HG03135 (cell line): ENCODE results near the gene SMARCC2.
"Not testable (repeated sequence)": the region's sequence is repeated elsewhere in the genome, so short reads cannot be mapped to it uniquely, and the experiment has no call there.

Experiments used
- ATAC-seq: cut with Tn5 transposase; IDR thresholded peaks from one replicate; pipeline ENCODE4 v1.9.1; 2021; ENCODE audit warnings: mild to moderate bottlenecking, moderate library complexity; ENCODE audit not compliant: unreplicated experiment

Gene SMARCC2

DNA sequence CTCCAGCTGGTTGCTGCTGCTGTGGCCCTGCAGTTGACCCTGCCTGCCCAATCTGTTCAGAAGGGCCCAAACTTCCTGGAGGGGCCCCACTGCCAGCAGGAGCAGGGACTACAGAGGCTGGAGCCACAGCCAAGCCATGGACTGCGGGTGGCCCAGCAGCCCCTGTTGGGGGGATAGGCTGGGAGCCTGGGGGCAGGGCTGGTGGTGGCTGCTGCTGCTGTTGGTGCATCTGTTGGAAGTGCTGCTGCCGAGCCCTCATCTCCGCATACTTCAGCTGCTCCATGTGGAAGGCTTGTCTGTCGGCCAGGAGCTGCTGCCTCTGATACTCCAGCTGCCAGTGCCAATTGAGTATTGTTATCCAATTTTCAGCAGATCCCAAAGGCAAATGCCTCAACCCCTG, 23.9 kb downstream of the SMARCC2 start:
- no peak for ATAC-seq

DNA sequence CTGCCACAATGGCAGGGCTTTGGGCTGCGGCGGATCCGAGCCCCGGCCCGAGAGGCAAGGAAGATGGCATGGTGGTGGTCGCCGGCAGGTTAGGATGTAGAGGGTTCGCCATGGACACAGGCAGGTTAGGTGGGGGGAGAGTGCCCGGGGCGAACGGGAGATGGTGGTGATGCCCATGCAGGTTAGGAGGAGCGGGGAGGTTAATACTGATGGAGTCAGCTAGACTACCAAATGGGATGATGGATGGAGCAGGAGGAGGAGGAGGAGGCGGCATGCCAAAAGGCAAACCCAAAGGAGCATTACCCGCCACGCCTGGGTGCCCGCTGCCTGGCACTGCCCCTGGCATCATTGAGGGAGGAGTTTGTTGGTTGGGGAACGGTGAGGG, 24.9 kb downstream of the SMARCC2 start:
- no peak for ATAC-seq

DNA sequence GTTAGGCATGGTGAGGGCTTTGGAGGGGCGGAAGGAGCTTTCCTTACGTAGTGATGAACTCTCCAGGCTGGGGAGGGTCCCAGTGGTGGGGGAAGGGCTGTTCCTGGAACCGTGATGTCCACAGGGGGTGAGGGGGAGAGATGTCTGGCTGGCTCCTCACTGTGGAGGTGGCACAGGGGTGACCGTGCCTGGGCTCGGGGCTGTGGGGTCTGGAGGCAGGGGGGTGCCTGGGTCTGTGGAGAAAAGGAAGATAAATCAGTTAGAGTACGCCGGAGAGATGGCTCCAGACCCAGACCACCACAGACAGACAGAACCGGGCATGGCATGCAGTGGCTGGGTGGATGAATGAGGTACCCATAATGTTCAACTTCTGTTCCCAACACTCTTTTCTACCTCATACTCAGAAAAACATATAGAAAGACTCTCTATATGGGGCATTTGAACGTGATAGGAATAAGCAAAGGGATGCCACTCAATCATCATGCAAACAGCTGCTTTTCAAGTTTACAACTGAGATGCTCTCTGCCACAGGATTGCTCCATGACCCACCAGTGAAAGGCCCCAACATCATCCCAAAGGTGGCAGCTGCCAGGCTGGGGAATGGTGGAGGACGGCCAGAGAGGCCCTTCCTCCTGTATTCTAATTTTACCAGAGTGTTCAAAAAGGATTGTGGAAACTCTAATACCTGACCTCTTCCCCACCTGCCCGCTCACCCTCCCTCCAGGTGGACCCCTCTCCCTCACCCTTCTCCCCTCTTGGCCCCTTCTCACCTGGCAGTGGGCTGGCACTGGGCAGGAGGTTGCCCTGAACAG, 25.5 kb downstream of the SMARCC2 start:
- no peak for ATAC-seq

DNA sequence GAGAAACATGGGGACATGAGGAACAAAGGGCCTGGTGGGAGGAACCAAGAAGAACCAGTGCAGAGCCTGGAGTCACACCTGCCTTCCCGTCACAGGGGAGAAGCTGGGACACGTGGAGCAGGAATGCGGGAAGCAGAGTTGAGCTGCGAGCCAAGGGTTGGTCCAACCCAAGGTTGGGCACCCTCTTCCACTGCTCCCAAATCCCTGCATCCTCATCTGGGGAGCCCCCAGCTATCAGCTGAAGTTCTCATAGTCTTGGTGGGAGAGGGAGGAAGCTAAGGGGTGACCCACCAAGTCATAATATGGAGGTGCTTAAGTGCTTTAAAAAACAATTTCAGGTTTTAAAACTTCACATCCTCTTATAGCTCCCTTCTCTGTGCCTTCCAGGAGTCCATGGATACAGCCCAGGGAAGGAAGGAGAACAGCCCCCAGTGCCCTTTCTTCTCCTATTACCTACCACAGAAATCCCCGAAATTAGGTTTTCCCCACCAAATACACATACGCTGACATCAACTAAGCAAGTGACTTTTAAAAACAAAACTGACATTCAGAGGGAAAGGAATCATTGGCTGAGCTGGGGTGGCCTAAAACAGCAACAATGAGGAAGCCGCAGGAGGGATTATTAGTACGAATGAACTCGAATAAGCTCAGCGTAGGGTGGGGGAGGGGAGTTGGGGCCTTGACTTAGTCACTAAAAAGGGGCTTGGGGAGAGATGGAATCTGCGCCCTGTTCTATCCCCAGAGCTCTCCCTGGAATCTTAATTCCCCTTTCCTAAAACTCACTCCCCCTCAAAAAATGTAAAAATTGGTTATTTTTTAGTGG, 26.6 kb downstream of the SMARCC2 start:
- ATAC-seq = no peak

DNA sequence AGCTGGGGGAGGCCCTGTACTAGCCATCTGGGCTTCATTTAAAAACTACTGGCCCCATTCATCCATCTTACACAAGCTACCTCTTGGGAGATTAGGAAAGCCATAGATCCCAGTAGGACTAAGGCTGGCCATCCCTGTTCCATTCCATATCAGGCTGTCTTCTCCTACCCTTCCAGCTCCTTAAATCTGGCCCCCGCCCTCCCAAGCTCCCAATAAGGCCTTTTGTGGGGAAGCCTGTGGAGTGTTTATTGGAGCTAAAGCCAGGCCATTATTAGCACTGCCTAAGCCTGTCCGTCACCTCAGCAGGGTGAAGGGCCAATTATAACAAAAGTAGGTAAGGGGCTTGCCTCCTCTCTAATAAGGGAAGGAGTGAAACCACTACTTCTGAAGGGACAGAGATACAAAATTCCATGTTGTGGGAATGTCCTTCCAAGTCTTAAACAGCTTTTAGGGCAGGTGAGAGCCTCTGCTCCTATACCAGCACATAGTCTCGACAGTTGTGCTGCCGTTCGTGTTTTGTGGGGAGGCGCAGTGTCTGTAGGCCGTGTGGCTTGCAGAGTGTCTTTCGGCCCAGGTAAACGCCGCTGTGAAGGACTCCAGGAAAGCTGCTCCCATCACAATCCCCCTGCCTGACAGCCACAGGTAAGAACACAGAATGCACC, 27.5 kb downstream of the SMARCC2 start:
- ATAC-seq = no peak

DNA sequence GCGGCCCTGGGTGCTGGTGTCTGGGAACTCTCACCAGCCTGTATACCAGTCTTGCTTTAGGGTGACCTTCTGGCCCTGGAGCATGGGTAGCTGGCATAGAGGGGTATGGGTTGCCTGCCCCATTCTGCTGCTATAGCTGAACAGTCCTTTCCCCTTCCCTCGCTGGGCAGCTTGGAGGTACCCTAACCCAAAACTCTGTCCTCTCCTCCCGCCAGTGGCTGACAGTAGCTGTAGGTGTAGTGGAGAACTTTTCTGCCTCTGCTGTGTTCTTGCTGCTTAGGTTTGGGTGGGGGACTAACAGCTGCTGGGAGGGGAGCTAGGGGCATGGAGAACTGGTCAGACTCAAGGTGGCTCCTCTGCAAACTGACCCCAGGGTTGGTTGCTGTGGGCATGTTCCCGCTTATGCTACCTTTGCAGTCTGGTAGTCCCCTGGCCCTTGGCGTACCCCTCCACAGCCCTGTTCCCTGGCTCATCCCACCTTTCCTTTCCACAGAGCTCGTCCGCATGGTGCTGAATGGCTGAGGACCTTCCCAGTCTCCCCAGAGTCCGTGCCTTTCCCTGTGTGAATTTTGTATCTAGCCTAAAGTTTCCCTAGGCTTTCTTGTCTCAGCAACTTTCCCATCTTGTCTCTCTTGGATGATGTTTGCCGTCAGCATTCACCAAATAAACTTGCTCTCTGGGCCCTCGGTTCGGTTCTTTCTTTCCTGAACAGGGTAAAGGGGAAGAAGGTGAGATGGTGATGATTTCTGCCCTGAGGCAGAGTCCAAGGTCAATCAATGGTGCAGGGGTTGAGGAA, 28.2 kb downstream of the SMARCC2 start:
- ATAC-seq = no peak

DNA sequence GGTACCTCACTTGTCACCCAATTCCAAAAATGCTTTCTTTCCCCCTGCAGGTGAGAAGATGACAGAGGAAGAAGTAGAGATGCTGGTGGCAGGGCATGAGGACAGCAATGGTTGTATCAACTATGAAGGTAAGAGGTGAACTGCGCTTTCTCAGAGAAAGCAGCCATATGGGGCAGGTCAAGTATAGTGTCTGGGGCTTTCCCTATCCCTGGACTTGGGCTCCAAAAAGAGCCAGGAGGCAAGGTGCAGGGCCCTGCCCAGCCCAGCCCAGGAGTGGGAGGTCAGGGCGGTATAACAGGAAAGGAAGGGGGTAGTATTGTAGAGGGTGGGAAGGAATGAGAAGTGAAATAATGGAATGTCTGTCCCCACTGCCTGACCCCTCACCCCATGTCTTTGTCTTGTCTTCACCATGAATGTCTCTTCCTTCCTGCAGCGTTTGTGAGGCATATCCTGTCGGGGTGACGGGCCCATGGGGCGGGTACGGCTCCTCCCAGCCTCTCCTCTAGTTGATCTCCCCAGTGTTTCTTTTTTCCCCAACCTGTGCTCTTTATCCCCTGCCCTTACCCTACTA, 29.0 kb downstream of the SMARCC2 start:
- no peak for ATAC-seq

DNA sequence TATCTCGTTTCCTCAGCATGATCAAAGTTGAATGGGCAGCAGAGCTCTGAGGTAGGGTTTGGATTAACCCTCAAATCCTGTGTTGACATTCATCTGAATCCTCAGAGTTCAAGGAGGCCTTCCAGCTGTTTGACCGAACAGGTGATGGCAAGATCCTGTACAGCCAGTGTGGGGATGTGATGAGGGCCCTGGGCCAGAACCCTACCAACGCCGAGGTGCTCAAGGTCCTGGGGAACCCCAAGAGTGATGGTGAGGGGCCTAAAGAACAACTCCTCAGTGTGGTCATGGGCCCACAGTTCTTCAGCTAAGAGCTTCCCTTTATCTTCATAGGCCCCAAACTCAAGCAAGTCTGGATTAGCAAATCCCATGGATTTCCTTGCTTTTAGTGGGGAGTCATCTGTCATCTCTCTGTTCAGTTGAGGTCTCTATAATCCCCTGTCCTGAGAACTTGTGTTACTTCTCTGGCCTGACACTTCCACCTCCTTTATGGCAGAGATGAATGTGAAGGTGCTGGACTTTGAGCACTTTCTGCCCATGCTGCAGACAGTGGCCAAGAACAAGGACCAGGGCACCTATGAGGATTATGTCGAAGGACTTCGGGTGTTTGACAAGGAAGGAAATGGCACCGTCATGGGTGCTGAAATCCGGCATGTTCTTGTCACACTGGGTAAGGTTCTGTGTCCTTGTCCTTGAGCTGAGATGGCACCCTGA, 29.6 kb downstream of the SMARCC2 start:
- ATAC-seq = no peak

DNA sequence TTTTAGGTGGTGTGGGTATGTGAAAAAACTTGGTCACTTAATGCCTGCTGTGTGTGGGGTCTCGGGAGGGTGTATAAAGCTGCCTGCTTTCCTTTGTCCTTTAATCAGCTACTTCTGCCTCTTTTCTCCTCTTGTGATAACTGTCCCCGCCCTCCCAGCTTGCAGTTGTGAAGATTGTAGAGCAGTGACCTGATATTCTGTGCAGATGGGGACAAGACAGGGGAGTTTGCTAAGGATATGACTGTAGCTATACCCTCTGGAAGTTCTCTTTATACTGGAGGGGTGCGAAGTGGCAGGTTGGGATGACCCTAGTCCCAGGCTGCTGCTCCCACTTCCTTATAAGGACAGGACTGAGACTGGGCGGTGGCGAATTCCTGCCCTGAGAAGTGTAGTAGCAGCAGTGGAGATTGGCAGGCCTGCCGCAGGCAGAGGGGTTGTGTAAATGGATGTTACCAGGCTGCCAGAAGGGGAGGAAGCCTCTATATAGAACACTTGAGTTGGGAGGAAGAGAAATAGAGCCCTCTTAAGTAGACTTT, 30.3 kb downstream of the SMARCC2 start:
- ATAC-seq = no peak

DNA sequence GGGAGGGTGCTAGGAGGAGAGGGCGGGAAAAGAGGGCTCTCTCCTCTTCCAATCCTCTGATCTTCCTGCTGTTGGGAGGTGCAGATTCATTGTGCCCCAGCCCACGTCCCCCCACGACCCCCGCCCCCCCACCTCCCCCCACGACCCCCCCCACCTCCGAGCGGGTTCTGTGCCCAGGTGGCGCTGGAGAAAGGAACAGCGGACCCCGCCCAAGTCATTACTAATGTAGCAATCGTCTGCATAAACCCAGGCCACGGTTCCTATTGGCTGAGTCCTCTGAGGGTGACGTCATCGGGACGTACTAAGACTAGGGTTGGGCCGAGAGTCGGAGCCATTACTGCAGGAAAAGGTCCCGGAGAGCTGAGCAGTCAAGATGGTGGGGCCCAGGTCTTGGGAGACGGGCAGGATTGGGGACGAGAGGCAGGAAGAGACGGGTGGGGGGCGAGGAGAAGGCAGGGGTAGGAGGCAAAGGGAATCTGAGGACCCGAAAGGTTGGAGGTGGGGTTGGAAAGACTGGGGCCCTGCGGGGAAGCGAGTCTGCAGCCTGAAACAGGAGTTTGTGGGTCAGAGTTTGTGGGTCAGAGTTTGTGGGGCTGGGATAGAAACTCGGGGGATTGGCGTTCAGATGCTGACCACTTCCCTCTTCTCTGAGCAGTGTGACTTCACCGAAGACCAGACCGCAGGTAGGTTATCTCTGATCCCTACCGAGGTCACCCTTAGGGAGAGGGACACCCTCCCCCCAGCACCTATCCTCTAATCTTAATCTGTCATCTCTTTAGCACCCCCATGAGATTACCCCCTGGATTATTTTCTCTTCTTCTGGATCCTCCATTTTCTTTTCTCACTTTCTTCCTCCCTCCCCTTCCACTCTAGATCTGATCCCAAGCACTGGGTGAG, 31.0 kb downstream of the SMARCC2 start, which contains the start of gene MYL6:
MYL6 (plus strand) TSS at position 331 of the 897 bp plus-strand sequence; CDS start at position 374, 43 bp downstream.
- peak; percentile 81 for ATAC-seq

DNA sequence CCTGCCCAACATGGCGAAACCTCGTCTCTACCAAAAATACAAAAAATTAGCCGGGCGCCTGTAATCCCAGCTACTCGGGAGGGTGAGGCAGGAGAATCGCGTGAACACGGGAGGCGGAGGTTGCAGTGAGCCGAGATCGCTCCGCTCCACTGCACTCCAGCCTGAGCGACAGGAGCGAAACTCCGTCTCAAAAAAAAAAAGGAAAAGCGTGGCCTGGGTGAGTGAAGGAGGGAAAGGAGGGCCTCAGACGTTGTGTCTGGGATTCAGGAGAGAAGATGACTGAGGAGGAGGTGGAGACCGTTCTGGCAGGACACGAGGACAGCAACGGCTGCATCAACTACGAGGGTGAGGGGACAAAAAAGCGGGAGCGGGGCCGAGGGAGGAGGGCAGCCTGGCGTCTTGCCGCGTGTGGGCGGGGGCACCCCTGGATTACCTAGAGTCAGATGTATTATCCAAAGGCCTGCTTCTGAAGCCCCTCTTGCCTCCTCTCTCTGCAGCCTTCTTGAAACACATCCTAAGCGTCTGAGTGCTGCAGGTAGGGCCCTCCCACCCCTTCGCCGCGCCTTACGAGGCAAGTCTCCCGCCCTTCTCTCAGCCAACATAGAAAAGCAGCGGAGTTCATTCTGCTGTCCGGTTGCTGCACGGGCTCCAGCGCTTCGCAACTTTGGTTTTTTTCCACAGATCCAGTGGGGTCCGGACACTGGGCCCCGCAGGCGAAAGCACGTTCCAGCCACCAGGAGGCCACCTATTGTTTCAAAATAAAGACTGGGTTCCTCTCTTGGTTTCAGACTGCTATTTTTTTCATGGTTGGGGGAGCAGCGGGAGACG, 31.9 kb downstream of the SMARCC2 start:
- ATAC-seq = peak; percentile 27

DNA sequence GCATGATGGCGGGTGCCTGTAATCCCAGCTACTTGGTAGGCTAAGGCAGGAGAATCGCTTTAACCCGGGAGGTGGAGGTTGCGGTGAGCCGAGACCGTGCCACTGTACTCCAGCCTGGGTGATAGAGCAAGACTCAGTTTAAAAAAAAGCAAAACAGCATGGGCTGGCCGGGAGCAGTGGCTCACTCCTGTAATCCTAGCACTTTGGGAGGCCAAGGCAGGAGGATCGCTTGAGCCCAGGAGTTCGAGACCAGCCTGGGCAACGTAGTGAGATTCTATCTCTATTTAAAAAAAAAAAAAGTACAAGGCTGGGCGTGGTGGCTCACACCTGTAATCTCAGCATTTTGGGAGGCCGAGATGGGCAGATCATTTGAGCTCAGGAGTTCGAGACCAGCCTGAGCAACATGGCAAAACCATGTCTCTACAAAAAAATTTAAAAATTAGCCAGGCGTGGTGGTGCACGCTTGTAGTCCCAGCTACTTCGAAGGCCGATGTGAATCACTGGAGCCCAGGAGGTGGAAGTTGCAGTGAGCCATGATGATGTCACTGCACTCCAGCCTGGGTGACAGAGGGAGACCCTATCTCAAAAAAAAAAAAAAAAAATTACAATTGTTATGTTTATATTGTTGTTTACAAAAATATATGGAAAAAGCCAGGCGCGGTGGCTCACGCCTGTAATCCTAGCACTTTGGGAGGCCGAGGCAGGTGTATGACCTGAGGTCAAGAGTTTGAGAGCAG, 32.7 kb downstream of the SMARCC2 start:
- ATAC-seq = not testable (repeated sequence)

DNA sequence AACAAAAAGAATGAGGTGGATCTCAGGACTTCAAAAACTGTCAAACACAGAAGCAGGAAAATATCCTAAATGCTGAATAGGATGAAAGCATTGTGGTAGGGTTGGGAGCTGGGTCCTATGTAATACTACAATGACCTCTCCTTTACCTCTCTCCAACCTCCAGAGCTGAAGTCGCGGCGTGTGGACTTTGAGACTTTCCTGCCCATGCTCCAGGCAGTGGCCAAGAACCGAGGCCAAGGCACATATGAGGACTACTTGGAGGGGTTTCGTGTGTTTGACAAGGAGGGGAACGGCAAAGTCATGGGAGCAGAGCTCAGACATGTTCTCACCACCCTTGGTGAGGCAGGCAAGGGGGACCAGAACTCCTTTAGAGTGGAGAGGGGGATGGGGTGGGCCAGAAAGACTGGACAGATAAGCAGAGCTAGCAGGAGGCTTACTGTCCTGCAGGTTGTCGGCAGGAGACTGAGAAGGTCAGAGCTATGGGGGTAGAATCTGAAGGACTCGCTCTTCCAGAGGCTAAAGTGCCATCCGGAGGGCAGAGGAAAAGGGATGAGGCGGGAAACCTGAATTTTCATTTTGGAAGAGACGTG, 33.9 kb downstream of the SMARCC2 start:
- ATAC-seq = no peak

DNA sequence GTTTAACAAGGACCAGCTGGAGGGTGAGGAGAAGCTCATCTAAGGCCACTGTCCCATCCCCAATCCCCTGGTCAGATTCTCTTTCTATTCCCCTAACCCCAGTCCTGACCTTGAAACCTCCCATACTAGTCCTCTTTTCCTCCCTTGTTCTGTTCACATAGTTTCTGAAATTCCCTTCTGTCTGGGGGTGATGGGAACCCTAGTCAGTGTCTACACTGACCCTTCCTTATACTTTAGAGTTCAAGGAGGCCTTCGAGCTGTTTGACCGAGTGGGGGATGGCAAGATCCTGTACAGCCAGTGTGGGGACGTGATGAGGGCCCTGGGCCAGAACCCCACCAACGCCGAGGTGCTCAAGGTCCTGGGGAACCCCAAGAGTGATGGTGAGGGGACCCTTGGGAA, 34.5 kb downstream of the SMARCC2 start:
- ATAC-seq = no peak

DNA sequence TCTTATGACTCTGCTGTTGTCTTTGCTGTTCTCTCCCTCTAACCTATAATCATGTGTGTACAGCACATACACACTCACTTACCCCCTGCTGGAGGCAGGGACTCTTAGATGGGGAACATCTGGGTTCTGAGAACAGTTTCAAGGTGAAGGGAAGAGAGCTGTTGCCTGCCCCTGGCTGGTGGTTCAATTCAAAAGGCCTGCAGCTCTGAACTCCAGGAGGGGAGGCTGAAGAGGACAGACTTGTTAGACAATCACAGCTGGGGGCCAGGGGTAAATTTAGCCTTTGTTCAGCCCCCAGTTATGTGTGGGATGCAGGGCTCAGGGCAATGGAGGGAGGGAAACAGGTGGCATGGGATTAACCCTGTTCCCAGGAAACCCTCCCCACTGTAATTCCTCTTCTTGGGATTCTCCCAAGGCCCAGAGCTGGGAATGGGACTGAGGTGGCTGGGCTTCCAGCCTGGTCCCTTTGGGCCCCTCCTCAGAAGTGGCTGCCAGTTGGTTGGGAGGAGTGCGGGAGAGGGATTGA, 35.0 kb downstream of the SMARCC2 start:
- no peak for ATAC-seq

DNA sequence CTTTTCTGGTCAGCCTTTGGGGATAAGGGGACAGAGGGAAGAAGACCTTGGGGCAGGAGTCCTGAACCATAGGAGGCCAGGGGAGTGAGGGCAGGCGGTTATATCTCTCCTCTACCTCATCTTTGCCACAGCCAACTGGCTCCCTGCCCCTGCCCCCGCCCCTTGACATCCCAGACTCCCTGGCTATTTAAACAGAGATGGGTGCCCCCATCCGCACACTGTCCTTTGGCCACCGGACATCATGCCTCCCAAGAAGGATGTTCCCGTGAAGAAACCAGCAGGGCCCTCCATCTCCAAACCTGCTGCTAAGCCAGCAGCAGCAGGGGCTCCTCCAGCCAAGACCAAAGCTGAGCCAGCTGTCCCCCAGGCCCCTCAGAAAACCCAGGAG, 35.6 kb downstream of the SMARCC2 start:
- ATAC-seq = no peak
